SK-N-SH (cell line): Measurements from ENCODE around the gene KIF5B. TPM values are rescaled to one million over a fixed set of nuclear protein-coding genes. Genes with fewer than 3 reads are reported as not detected.

ENCODE experiments used
- CTCF ChIA-PET: fragments of 300-600, 350-600 bp; formaldehyde crosslinking; extraction: SDS; loops from one replicate; lab custom pipeline; 2021; lab: Yijun Ruan, JAX
- POLR2A ChIA-PET: fragments of 350-600 bp; sonication (Branson Sonifier 250); formaldehyde crosslinking; extraction: SDS; loops from one replicate; lab custom pipeline; 2020; ENCODE audit warnings: antibody characterized with exemption, inconsistent platforms; lab: Yijun Ruan, JAX
- DNase-seq: peaks from one replicate; pipeline ENCODE4 v3.0.0; 2012
- H2AFZ ChIP-seq: fragments of 200-600 bp; sonication (generic); 2 replicates; pipeline ENCODE4 v1.8.1; 2016; ENCODE audit warnings: antibody characterized with exemption, mild to moderate bottlenecking, low read depth
- H3F3A ChIP-seq: fragments of 200-600 bp; sonication (generic); replicated peaks from 2 replicates; pipeline ENCODE3; 2016; ENCODE audit warnings: antibody characterized with exemption, mild to moderate bottlenecking; ENCODE audit not compliant: insufficient read depth
- H3K27ac ChIP-seq, 2 experiments: fragments of 200-500 bp in 1 of 2; fragments of 200-600 bp in 1 of 2; sonication (Bioruptor generic) in 1 of 2; sonication (generic), shearing (Covaris generic) in 1 of 2; 2 replicates each; pipeline versions ENCODE4 v1.5.1 to v1.6.1; 2014 to 2016; ENCODE audit warnings: low read depth in 2 of 2, inconsistent platforms in 1 of 2, low read length in 1 of 2, mild to moderate bottlenecking in 1 of 2, mixed read lengths in 1 of 2
- H3K27me3 ChIP-seq: fragments of 200-600 bp; sonication (generic), shearing (Covaris generic); 2 replicates; pipeline ENCODE4 v1.6.1; 2016; ENCODE audit warnings: mixed run types; ENCODE audit not compliant: insufficient read depth
- H3K36me3 ChIP-seq, 2 experiments: fragments of 200-500 bp in 1 of 2; fragments of 200-600 bp in 1 of 2; sonication (Bioruptor generic) in 1 of 2; sonication (generic) in 1 of 2; replicated peaks in 1 of 2; 2 replicates each; pipeline versions ENCODE3 to v1.5.1; 2014 to 2016; ENCODE audit warnings: low read length in 1 of 2, mild to moderate bottlenecking in 1 of 2; ENCODE audit not compliant: insufficient read depth in 2 of 2, control insufficient read depth in 1 of 2
- H3K4me1 ChIP-seq, 2 experiments: fragments of 200-500 bp in 1 of 2; fragments of 200-600 bp in 1 of 2; sonication (Bioruptor generic) in 1 of 2; sonication (generic), shearing (Covaris generic) in 1 of 2; 2 replicates each; pipeline versions ENCODE4 v1.5.1 to v1.6.1; 2014 to 2016; ENCODE audit warnings: low read depth in 1 of 2, low read length in 1 of 2, mixed run types in 1 of 2; ENCODE audit not compliant: insufficient read depth in 2 of 2, control insufficient read depth in 1 of 2
- H3K4me2 ChIP-seq: fragments of 200-600 bp; sonication (generic), shearing (Covaris generic); 2 replicates; pipeline ENCODE4 v1.6.1; 2017; ENCODE audit warnings: mixed run types
- H3K4me3 ChIP-seq, 2 experiments: fragments of 200-500 bp in 1 of 2; fragments of 200-600 bp in 1 of 2; sonication (Bioruptor generic) in 1 of 2; sonication (generic), shearing (Covaris generic) in 1 of 2; 2 replicates each; pipeline versions ENCODE4 v1.5.1 to v1.8.1; 2014 to 2016; ENCODE audit warnings: low read depth in 2 of 2, inconsistent platforms in 1 of 2, low read length in 1 of 2, mild to moderate bottlenecking in 1 of 2, mixed read lengths in 1 of 2, moderate library complexity in 1 of 2
- H3K79me2 ChIP-seq: fragments of 200-600 bp; sonication (generic); 2 replicates; pipeline ENCODE4 v1.8.1; 2017; ENCODE audit warnings: mild to moderate bottlenecking; ENCODE audit not compliant: insufficient read depth
- H3K9ac ChIP-seq: fragments of 200-600 bp; sonication (generic); 2 replicates; pipeline ENCODE4 v1.6.1; 2017; ENCODE audit warnings: mixed run types
- H3K9me2 ChIP-seq: fragments of 200-600 bp; sonication (generic); 2 replicates; pipeline ENCODE4 v1.6.1; 2017; ENCODE audit warnings: mixed run types
- H3K9me3 ChIP-seq: fragments of 200-600 bp; sonication (generic); 2 replicates; pipeline ENCODE4 v1.6.1; 2017; ENCODE audit warnings: mixed run types, mild to moderate bottlenecking, moderate library complexity
- H4K20me1 ChIP-seq: fragments of 200-600 bp; sonication (generic); 2 replicates; pipeline ENCODE4 v1.6.1; 2017; ENCODE audit warnings: mild to moderate bottlenecking, mixed run types; ENCODE audit not compliant: insufficient read depth
- ELF1 ChIP-seq: IDR thresholded peaks from 2 replicates; pipeline ENCODE4 v1.4.0; 2012
- FOSL2 ChIP-seq: IDR thresholded peaks from 2 replicates; pipeline ENCODE4 v1.4.0; 2012; ENCODE audit warnings: low read depth, mild to moderate bottlenecking, moderate library complexity, borderline replicate concordance
- FOXJ3 ChIP-seq: sonication (generic); formaldehyde crosslinking; IDR thresholded peaks from 2 replicates; pipeline ENCODE4 v1.5.1; 2020; ENCODE audit warnings: mild to moderate bottlenecking, missing genetic modification reagents
- GATA2 ChIP-seq: sonication (generic); formaldehyde crosslinking; IDR thresholded peaks from 2 replicates; pipeline ENCODE4 v1.5.0; 2020; ENCODE audit warnings: mild to moderate bottlenecking, missing genetic modification reagents
- JUND ChIP-seq: IDR thresholded peaks from 2 replicates; pipeline ENCODE4 v1.4.0; 2012
- MXI1 ChIP-seq: IDR thresholded peaks from 2 replicates; pipeline ENCODE4 v1.6.1; 2012; ENCODE audit warnings: mild to moderate bottlenecking, low read depth, low read length, improper control_type of control experiment
- NFIC ChIP-seq: IDR thresholded peaks from 2 replicates; pipeline ENCODE4 v1.4.0; 2012; ENCODE audit warnings: borderline replicate concordance
- PBX3 ChIP-seq: IDR thresholded peaks from 2 replicates; pipeline ENCODE4; 2012
- RCOR1 ChIP-seq: fragments of 150-350 bp; IDR thresholded peaks from 2 replicates; pipeline ENCODE4 v1.6.1; 2017; ENCODE audit warnings: antibody characterized with exemption, low read length
- RFX5 ChIP-seq: IDR thresholded peaks from 2 replicates; pipeline ENCODE4 v1.6.1; 2012; ENCODE audit warnings: mild to moderate bottlenecking, improper control_type of control experiment, low read length
- TCF12 ChIP-seq: IDR thresholded peaks from 2 replicates; pipeline ENCODE4 v1.4.0; 2012
- USF1 ChIP-seq: IDR thresholded peaks from 2 replicates; pipeline ENCODE4 v1.4.0; 2012; ENCODE audit warnings: low read depth, borderline replicate concordance
- USF2 ChIP-seq: fragments of 150-350 bp; IDR thresholded peaks from 2 replicates; pipeline ENCODE4 v1.6.1; 2017; ENCODE audit warnings: antibody characterized with exemption, low read length, low read depth, borderline replicate concordance
- YY1 ChIP-seq: IDR thresholded peaks from 2 replicates; pipeline ENCODE4 v1.4.0; 2012; ENCODE audit warnings: low read depth, mild to moderate bottlenecking
- WGBS: methylation state at CpG from one replicate; pipeline ENCODE4 v1.1.6; 2017; ENCODE audit warnings: low lambda C conversion rate; 5-methylcytosine and 5-hydroxymethylcytosine counted together
- polyA plus RNA-seq, 3 experiments: library from polyadenylated mRNA; depleted of rRNA; stranded (reverse); fragments of >200 nt; gene quantifications; 2 replicates each; pipeline ENCODE4 v1.2.3, GENCODE V29; 2012
- TF ChIP-seq, protein P1 (sequence below): IDR thresholded peaks from 2 replicates; pipeline ENCODE4 v1.4.0; 2012; ENCODE audit warnings: low read depth
- TF ChIP-seq, protein P2 (sequence below): fragments of 200-600 bp; sonication (generic); IDR thresholded peaks from 2 replicates; pipeline ENCODE4 v1.6.1; 2017; ENCODE audit warnings: antibody characterized with exemption, mild to moderate bottlenecking, moderate library complexity
- TF ChIP-seq, protein P3 (sequence below): IDR thresholded peaks from 2 replicates; pipeline ENCODE4 v1.4.0; 2012; ENCODE audit warnings: low read depth, borderline replicate concordance

Gene KIF5B
- polyA plus RNA-seq, 1 of the 3 experiments (the other 2 are of a cell fraction), result 15.7 TPM

DNA sequence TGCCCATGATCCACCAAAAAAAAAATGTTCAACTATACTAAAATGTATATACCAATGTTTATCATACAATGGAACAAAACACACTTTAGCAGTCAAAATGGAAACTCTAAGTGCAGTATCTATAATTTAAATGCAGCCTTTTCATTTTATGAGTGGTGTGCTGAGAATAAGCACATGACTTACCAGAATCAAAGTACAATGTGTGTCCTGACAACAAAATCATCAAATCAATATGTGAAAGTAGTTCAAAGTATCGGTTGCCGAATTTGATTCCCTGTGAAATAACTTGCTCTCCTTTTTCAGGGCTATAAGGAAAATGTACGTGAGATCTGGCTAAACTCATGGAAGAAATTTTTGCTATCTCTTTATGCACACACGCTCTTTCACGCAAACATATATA lies 16.9 kb upstream of the KIF5B start:
- POLR2A ChIA-PET, result no interaction called here
- no peak for DNase-seq
- Histone ChIP-seq H3K9ac (no peak overlapping the region), H3K27me3 (no peaks in the 10 kb centered on the region), H4K20me1 (no peaks in the 10 kb centered on the region), H3K79me2 (no peaks in the 10 kb centered on the region), H3K4me2 (no peak overlapping the region), H3K36me3 (no peaks in the 10 kb centered on the region), H3K27ac (no peak overlapping the region), H2AFZ (no peak overlapping the region), H3K9me2 (no peaks in the 10 kb centered on the region), H3K4me3 (no peak overlapping the region), H3K4me1 (peaks cover 0 to 4% of the 10 kb centered on the region in 2 experiments; a peak in 1 of 4 replicates), H3F3A (peaks cover 4% of the 10 kb centered on the region), H3K9me3 (no peaks in the 10 kb centered on the region)
- CTCF ChIA-PET, result interaction anchor here (0.7 to 1.6 kb wide), 3 partner anchors 37 to 240 kb away, joined by 3 read pairs; no protein-coding TSS in a partner anchor
- 99% methylated on average over 5 of the region's 5 CpGs for WGBS
- no peak for TF ChIP-seq RFX5
- no peak for TF ChIP-seq FOXJ3 (CRISPR knock-in tag)
- no peak for TF ChIP-seq MXI1
- TF ChIP-seq YY1, result no peak
- no peak for TF ChIP-seq USF1
- no peak for TF ChIP-seq RCOR1
- TF ChIP-seq, protein P1, sequence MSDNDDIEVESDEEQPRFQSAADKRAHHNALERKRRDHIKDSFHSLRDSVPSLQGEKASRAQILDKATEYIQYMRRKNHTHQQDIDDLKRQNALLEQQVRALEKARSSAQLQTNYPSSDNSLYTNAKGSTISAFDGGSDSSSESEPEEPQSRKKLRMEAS, result no peak
- TF ChIP-seq FOSL2, result no peak
- TF ChIP-seq USF2, result no peak
- no peak for TF ChIP-seq GATA2 (CRISPR knock-in tag)
- no peak for TF ChIP-seq PBX3
- no peak for TF ChIP-seq TCF12
- TF ChIP-seq, protein P2, sequence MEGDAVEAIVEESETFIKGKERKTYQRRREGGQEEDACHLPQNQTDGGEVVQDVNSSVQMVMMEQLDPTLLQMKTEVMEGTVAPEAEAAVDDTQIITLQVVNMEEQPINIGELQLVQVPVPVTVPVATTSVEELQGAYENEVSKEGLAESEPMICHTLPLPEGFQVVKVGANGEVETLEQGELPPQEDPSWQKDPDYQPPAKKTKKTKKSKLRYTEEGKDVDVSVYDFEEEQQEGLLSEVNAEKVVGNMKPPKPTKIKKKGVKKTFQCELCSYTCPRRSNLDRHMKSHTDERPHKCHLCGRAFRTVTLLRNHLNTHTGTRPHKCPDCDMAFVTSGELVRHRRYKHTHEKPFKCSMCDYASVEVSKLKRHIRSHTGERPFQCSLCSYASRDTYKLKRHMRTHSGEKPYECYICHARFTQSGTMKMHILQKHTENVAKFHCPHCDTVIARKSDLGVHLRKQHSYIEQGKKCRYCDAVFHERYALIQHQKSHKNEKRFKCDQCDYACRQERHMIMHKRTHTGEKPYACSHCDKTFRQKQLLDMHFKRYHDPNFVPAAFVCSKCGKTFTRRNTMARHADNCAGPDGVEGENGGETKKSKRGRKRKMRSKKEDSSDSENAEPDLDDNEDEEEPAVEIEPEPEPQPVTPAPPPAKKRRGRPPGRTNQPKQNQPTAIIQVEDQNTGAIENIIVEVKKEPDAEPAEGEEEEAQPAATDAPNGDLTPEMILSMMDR, result no peak
- TF ChIP-seq JUND, result no peak
- TF ChIP-seq NFIC, result no peak
- TF ChIP-seq, protein P3, sequence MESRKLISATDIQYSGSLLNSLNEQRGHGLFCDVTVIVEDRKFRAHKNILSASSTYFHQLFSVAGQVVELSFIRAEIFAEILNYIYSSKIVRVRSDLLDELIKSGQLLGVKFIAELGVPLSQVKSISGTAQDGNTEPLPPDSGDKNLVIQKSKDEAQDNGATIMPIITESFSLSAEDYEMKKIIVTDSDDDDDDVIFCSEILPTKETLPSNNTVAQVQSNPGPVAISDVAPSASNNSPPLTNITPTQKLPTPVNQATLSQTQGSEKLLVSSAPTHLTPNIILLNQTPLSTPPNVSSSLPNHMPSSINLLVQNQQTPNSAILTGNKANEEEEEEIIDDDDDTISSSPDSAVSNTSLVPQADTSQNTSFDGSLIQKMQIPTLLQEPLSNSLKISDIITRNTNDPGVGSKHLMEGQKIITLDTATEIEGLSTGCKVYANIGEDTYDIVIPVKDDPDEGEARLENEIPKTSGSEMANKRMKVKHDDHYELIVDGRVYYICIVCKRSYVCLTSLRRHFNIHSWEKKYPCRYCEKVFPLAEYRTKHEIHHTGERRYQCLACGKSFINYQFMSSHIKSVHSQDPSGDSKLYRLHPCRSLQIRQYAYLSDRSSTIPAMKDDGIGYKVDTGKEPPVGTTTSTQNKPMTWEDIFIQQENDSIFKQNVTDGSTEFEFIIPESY, result no peak
- TF ChIP-seq ELF1, result no peak
